Activated T-helper 1 cell treated with Interleukin-2 at 50 U/mL for 16 hours (primary cell): Measurements from ENCODE around the gene NDST3.
"Not testable (repeated sequence)": the region's sequence is repeated elsewhere in the genome, so short reads cannot be mapped to it uniquely, and the experiment has no call there.

Source experiments
- DNase-seq: peaks from one replicate; pipeline ENCODE4 v3.0.0-alpha.2; 2020; ENCODE audit warnings: low read depth

NDST3 gene

GRCh38 chr4:118180776-118181175, 146.5 kb downstream of the NDST3 start:
- DNase-seq: no peak

- no peak for DNase-seq
Measured at GRCh38 chr4:118190903-118191302, 156.6 kb downstream of the NDST3 start.

- DNase-seq: no peak
Measured at GRCh38 chr4:118193421-118193820, 159.1 kb downstream of the NDST3 start.

GRCh38 chr4:118206627-118207026, 172.3 kb downstream of the NDST3 start:
- DNase-seq: no peak

- DNase-seq: no peak
Measured at GRCh38 chr4:118213101-118213500, 178.8 kb downstream of the NDST3 start.

- no peak for DNase-seq
Measured at GRCh38 chr4:118215826-118216225, 181.5 kb downstream of the NDST3 start.

GRCh38 chr4:118221227-118221800, 187.0 kb downstream of the NDST3 start:
- no peak for DNase-seq

GRCh38 chr4:118224243-118224829, 190.1 kb downstream of the NDST3 start:
- no peak for DNase-seq

GRCh38 chr4:118225511-118225910, 191.2 kb downstream of the NDST3 start:
- DNase-seq: no peak

GRCh38 chr4:118226311-118227010, 192.2 kb downstream of the NDST3 start:
- no peak for DNase-seq

- no peak for DNase-seq
Measured at GRCh38 chr4:118235566-118236120, 201.4 kb downstream of the NDST3 start.

GRCh38 chr4:118237531-118237930, 203.2 kb downstream of the NDST3 start:
- DNase-seq: no peak

- DNase-seq: no peak
Measured at GRCh38 chr4:118249890-118250289, 215.6 kb downstream of the NDST3 start.

GRCh38 chr4:118254368-118254767, 220.1 kb downstream of the NDST3 start:
- no peak for DNase-seq

- DNase-seq: no peak
Measured at GRCh38 chr4:118259111-118259510, 224.8 kb downstream of the NDST3 start.

GRCh38 chr4:118260309-118260708, 226.0 kb downstream of the NDST3 start:
- DNase-seq: no peak

- no peak for DNase-seq
Measured at GRCh38 chr4:118264096-118264495, 229.8 kb downstream of the NDST3 start.

GRCh38 chr4:118265312-118266144, 231.2 kb downstream of the NDST3 start:
- DNase-seq: no peak

- not testable (repeated sequence) for DNase-seq
Measured at GRCh38 chr4:118266145-118266496, 231.8 kb downstream of the NDST3 start.

- no peak for DNase-seq
Measured at GRCh38 chr4:118268780-118269179, 234.5 kb downstream of the NDST3 start.

GRCh38 chr4:118270492-118270891, 236.2 kb downstream of the NDST3 start:
- no peak for DNase-seq

GRCh38 chr4:118271788-118272187, 237.5 kb downstream of the NDST3 start:
- DNase-seq: no peak
